ENCODE data around the gene RUNX3. TPM values are rescaled to one million over a fixed set of nuclear protein-coding genes. Genes with fewer than 3 reads are reported as not detected.

Gene RUNX3
- total and polyA plus RNA-seq, 2 of the 8 experiments (the other 6 are each of a cell fraction or from before 2014, with no cell fraction given) = 0.62 to 0.82 TPM

- Histone ChIP-seq H4K20me1 (replicated peaks in 1 of 2; ENCODE audit: control insufficient read depth in 1 of 2, insufficient read depth in 2 of 2, low read length in 2 of 2) (peaks cover 0 to 3% of the 10 kb centered on the region in 2 experiments), H2BK12ac (ENCODE audit: low read depth, low read length) (no peak overlapping the region), H2BK120ac (replicated peaks; ENCODE audit: low read depth, low read length) (no peak overlapping the region), H4K5ac (ENCODE audit: insufficient read length, low read depth, low read length) (no peak overlapping the region), H3K9ac (replicated peaks in 1 of 4; ENCODE audit: extremely low read depth in 1 of 4, low read depth in 3 of 4, low read length in 3 of 4) (no peak overlapping the region), H3K18ac (ENCODE audit: extremely low read depth, low read length) (no peak overlapping the region), H3K14ac (ENCODE audit: insufficient read length) (no peak overlapping the region), H3K79me1 (ENCODE audit: low read depth, low read length) (no peaks in the 10 kb centered on the region), H2BK20ac (ENCODE audit: low read length) (no peak overlapping the region), H4K8ac (ENCODE audit: extremely low read depth, insufficient read depth, low read length) (no peak overlapping the region), H3K4me3 (ENCODE audit: extremely low read depth in 1 of 4, insufficient read depth in 2 of 4, low read depth in 3 of 4, low read length in 4 of 4) (no peak overlapping the region), H3K4me2 (ENCODE audit: insufficient read depth in 1 of 2, low read depth in 2 of 2, low read length in 2 of 2) (no peak overlapping the region), H3K23ac (ENCODE audit: insufficient read length) (no peak overlapping the region), H3K27ac (ENCODE audit: low read depth, low read length) (no peak overlapping the region), H3K79me2 (ENCODE audit: control insufficient read depth in 1 of 2, insufficient read depth in 2 of 2, low read length in 2 of 2) (no peaks in the 10 kb centered on the region), H2AFZ (ENCODE audit: low read length) (no peak overlapping the region), H2BK15ac (ENCODE audit: low read length) (no peak overlapping the region), H2AK5ac (ENCODE audit: low read depth, low read length) (no peak overlapping the region), H4K91ac (replicated peaks; ENCODE audit: insufficient read length, low read length) (no peak overlapping the region), H3K4me1 (replicated peaks in 1 of 4; ENCODE audit: control insufficient read depth in 3 of 4, insufficient read depth in 4 of 4, low read length in 3 of 4) (peaks cover 0 to 17% (median 8%) of the 10 kb centered on the region in 4 experiments; a peak in 5 of 7 replicates), H3K27me3 (replicated peaks in 1 of 4; ENCODE audit: control insufficient read depth in 3 of 4, extremely low read depth in 1 of 4, insufficient read depth in 3 of 4, low read length in 3 of 4) (no peaks in the 10 kb centered on the region; a peak in 1 of 7 replicates), H3K23me2 (ENCODE audit: low read depth, low read length) (peaks cover 2% of the 10 kb centered on the region; the same call in 1 of the 2 replicates), H3K9me3 (ENCODE audit: insufficient read depth in 2 of 2, low read depth in 1 of 2, low read length in 1 of 2) (no peaks in the 10 kb centered on the region), H3K36me3 (ENCODE audit: control insufficient read depth in 2 of 4, insufficient read depth in 4 of 4, low read length in 3 of 4) (no peaks in the 10 kb centered on the region), H3K4ac (replicated peaks; ENCODE audit: insufficient read length, low read depth, low read length) (no peak overlapping the region), H2BK5ac (ENCODE audit: low read depth, low read length) (no peak overlapping the region), H3K56ac (replicated peaks; ENCODE audit: insufficient read length, low read depth, low read length) (no peak overlapping the region)
- FAIRE-seq (no peak), DNase-seq (ENCODE audit: low read depth in 1 of 2, low spot score in 2 of 2) (no peak)
- 79% methylated on average over 7 of the region's 8 CpGs; no CpG with 5 or more reads in 1 of the 2 experiments for WGBS, 2 experiments (ENCODE audit: extremely low coverage in 1 of 2, insufficient coverage in 1 of 2, insufficient read length in 1 of 2, insufficient replicate concordance in 2 of 2, low coverage in 1 of 2, low lambda C conversion rate in 2 of 2, missing lambda C conversion rate in 1 of 2)
- TF ChIP-seq E2F6 (IDR thresholded peaks at IDR 0.05) (no peak), TAF1 (IDR thresholded peaks at IDR 0.05; ENCODE audit: low read depth, low read length) (no peak), SUZ12 (IDR thresholded peaks at IDR 0.05; ENCODE audit: low read length) (no peak)
- ChIA-PET CTCF (ENCODE audit: partially characterized antibody) (interaction anchor here (1.1 to 1.3 kb wide), 2 partner anchors 17 to 53 kb away, joined by 3 read pairs; no protein-coding TSS in a partner anchor), POLR2A (ENCODE audit: partially characterized antibody) (no interaction called here)
Measured at GRCh38 chr1:24966724-24967346, 36.8 kb upstream of the RUNX3 start.

Data from H1 (cell line).